ENCODE results near the gene GGT5.
"Not testable (repeated sequence)": the region's sequence is repeated elsewhere in the genome, so short reads cannot be mapped to it uniquely, and the experiment has no call there.

Gene GGT5

DNA sequence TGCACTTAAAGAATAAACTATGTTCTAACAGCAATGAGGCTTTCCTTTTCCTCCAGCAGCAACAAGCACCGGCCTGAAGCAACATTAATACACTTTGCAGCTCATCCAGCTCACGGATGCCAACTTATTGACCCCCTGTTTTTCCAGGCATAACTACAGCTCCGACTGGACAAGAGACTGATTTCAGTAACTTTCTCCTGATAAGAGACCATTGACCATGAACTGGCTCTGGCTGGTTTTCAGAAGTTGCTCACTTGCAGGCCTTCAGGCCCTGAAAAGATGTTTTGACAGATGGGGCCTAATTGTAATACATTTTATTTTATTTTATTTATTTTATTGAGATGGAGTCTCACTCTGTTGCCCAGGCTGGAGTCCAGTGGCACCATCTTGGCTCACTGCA lies 27.5 kb downstream of the GGT5 start:
- Histone ChIP-seq H3K4me3 (replicated peaks; ENCODE audit: insufficient read depth, low read length) (no peak overlapping the region), H3K27ac (replicated peaks) (no peak overlapping the region), H3K27me3 (ENCODE audit: insufficient read depth, poor library complexity, severe bottlenecking) (no peaks in the 10 kb centered on the region)
- no peak for DNase-seq (ENCODE audit: low read depth in 1 of 2, low spot score in 1 of 2)
- TF ChIP-seq POLR2AphosphoS5 (IDR thresholded peaks at IDR 0.05; ENCODE audit: low read depth) (no peak), SPI1 (IDR thresholded peaks at IDR 0.05; ENCODE audit: borderline replicate concordance, low read depth) (no peak), GABPA (IDR thresholded peaks at IDR 0.05; ENCODE audit: low read depth) (no peak)
- TF ChIP-seq, protein P1, sequence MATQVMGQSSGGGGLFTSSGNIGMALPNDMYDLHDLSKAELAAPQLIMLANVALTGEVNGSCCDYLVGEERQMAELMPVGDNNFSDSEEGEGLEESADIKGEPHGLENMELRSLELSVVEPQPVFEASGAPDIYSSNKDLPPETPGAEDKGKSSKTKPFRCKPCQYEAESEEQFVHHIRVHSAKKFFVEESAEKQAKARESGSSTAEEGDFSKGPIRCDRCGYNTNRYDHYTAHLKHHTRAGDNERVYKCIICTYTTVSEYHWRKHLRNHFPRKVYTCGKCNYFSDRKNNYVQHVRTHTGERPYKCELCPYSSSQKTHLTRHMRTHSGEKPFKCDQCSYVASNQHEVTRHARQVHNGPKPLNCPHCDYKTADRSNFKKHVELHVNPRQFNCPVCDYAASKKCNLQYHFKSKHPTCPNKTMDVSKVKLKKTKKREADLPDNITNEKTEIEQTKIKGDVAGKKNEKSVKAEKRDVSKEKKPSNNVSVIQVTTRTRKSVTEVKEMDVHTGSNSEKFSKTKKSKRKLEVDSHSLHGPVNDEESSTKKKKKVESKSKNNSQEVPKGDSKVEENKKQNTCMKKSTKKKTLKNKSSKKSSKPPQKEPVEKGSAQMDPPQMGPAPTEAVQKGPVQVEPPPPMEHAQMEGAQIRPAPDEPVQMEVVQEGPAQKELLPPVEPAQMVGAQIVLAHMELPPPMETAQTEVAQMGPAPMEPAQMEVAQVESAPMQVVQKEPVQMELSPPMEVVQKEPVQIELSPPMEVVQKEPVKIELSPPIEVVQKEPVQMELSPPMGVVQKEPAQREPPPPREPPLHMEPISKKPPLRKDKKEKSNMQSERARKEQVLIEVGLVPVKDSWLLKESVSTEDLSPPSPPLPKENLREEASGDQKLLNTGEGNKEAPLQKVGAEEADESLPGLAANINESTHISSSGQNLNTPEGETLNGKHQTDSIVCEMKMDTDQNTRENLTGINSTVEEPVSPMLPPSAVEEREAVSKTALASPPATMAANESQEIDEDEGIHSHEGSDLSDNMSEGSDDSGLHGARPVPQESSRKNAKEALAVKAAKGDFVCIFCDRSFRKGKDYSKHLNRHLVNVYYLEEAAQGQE (IDR thresholded peaks at IDR 0.05; ENCODE audit: insufficient replicate concordance, low read depth): no peak
- TF ChIP-seq, protein P2, sequence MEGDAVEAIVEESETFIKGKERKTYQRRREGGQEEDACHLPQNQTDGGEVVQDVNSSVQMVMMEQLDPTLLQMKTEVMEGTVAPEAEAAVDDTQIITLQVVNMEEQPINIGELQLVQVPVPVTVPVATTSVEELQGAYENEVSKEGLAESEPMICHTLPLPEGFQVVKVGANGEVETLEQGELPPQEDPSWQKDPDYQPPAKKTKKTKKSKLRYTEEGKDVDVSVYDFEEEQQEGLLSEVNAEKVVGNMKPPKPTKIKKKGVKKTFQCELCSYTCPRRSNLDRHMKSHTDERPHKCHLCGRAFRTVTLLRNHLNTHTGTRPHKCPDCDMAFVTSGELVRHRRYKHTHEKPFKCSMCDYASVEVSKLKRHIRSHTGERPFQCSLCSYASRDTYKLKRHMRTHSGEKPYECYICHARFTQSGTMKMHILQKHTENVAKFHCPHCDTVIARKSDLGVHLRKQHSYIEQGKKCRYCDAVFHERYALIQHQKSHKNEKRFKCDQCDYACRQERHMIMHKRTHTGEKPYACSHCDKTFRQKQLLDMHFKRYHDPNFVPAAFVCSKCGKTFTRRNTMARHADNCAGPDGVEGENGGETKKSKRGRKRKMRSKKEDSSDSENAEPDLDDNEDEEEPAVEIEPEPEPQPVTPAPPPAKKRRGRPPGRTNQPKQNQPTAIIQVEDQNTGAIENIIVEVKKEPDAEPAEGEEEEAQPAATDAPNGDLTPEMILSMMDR (IDR thresholded peaks at IDR 0.05; ENCODE audit: insufficient read depth, low read length): no peak

DNA sequence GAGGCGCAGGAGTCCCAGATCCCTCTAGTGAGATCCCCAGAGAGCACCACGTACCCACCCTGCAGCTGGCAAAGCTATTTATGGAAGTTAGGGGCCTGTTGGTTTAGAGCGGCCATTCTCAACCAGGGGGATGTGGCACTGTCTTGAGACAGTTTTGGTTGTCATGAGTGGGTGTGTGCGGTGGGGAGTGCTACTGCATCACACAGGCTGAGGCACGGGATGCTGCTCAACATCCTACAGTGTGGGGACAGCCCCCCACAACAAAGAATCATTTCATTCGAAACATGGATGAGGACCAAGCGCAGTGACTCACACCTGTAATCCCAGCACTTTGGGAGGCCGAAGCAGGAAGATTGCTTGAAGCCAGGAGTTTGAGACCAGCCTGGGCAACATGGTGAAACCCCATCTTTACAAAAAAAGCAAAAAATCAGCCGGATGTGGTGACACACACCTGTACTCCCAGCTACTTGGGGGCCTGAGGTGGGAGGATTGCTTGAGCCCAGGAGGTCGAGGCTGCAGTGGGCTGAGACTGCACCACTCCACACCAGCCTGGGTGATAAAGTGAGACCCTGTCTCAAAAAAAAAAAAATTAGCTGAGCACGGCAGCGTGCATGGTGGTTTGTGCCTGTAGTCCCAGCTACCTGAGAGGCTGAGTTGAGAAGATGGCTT lies 28.2 kb downstream of the GGT5 start:
- no peak for DNase-seq (ENCODE audit: low read depth in 1 of 2, low spot score in 1 of 2)
- H3K4me3 ChIP-seq (replicated peaks; ENCODE audit: insufficient read depth, low read length): no peak overlapping the region
- H3K27me3 ChIP-seq (ENCODE audit: insufficient read depth, poor library complexity, severe bottlenecking): no peaks in the 10 kb centered on the region
- no peak for TF ChIP-seq GABPA (IDR thresholded peaks at IDR 0.05; ENCODE audit: low read depth)
- TF ChIP-seq, protein P2 (IDR thresholded peaks at IDR 0.05; ENCODE audit: insufficient read depth, low read length): no peak
- TF ChIP-seq, protein P1 (IDR thresholded peaks at IDR 0.05; ENCODE audit: insufficient replicate concordance, low read depth): no peak
- TF ChIP-seq POLR2AphosphoS5 (IDR thresholded peaks at IDR 0.05; ENCODE audit: low read depth): no peak
- no peak for TF ChIP-seq SPI1 (IDR thresholded peaks at IDR 0.05; ENCODE audit: borderline replicate concordance, low read depth)
- H3K27ac ChIP-seq (replicated peaks): no peak overlapping the region

DNA sequence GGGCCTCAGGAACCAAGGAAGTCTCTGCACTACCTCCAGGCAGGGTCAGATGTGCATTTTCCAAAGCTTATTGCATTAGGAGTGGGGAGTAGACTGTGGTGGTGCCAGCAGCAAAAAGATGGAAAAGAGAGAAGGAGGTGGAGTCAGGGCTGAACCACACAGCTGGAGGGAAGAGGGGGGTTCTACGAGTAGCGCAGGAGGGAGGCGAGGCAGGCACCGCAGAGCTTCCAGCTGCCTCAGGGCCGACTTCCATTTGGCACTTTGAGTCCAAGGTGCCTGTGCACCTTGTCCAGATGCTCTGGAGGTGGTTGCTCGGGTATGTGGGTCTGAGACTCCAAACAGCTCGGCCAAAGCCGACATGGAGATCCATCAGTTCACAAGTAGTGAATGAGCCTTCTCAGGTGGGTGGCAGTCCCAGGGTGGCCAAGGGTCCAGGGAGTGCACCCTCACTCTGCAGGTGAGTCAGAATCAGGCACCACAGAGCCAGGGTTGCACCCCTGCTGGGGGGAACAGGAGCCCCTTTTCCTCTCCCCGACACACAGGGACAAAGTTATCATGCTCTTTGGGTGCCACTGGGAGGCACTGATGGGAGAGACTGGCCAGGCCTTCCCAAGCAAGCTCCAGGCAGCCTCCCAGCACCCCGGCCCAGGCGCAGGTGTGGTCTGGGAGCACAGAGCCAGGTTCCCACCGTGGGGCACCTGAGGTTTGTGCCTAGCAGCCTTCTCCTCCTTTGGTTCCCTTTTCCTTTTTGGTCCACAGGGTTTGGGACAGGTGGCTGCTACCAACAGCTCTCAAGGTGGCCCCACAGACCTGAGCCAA lies 30.2 kb downstream of the GGT5 start:
- Histone ChIP-seq H3K4me3 (replicated peaks; ENCODE audit: insufficient read depth, low read length) (no peak overlapping the region), H3K27me3 (ENCODE audit: insufficient read depth, poor library complexity, severe bottlenecking) (no peaks in the 10 kb centered on the region), H3K27ac (replicated peaks) (no peak overlapping the region)
- TF ChIP-seq, protein P1 (IDR thresholded peaks at IDR 0.05; ENCODE audit: insufficient replicate concordance, low read depth): no peak
- no peak for TF ChIP-seq SPI1 (IDR thresholded peaks at IDR 0.05; ENCODE audit: borderline replicate concordance, low read depth)
- no peak for TF ChIP-seq GABPA (IDR thresholded peaks at IDR 0.05; ENCODE audit: low read depth)
- TF ChIP-seq, protein P2 (IDR thresholded peaks at IDR 0.05; ENCODE audit: insufficient read depth, low read length): no peak
- TF ChIP-seq POLR2AphosphoS5 (IDR thresholded peaks at IDR 0.05; ENCODE audit: low read depth): no peak
- no peak for DNase-seq (ENCODE audit: low read depth in 1 of 2, low spot score in 1 of 2)

DNA sequence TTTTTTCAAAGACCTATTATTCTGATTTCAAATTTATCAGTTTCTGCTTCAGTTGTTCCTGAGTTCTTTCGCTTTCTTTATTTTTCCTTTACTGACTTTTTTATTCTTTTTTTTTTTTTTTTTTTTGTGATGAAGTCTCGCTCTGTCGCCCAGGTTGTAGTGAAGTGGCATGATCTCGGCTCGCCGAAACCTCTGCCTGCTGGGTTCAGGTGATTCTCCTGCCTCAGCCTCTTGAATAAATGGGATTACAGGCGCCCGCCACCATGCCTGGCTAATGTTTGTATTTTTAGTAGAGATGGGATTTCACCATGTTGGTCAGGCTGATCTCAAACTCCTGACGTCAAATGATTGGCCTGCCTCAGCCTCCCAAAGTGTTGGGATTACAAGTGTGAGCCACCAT lies 31.8 kb downstream of the GGT5 start:
- DNase-seq (ENCODE audit: low read depth in 1 of 2, low spot score in 1 of 2); H3K4me3 ChIP-seq (replicated peaks; ENCODE audit: insufficient read depth, low read length); H3K27ac ChIP-seq (replicated peaks); H3K27me3 ChIP-seq (ENCODE audit: insufficient read depth, poor library complexity, severe bottlenecking): not testable (repeated sequence)

DNA sequence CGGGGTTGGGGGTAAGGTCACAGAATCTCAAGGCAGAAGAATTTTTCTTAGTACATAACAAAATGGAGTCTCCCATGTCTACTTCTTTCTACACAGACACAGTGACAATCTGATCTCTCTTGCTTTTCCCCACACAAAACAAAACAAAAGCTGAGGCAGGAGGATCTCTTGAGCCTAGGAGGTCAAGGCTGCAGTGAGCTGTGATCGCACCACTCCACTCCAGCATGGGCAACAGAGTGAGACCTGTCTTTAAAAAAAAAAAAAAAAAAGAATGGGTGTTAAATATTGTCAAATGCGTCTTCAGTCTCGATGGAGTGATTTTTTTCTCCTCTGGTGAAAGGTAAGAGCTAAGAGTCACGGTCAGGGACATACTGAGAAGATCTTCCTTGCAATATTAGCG lies 33.2 kb downstream of the GGT5 start:
- not testable (repeated sequence) for H3K4me3 ChIP-seq (replicated peaks; ENCODE audit: insufficient read depth, low read length); H3K27ac ChIP-seq (replicated peaks); H3K27me3 ChIP-seq (ENCODE audit: insufficient read depth, poor library complexity, severe bottlenecking); DNase-seq (ENCODE audit: low read depth in 1 of 2, low spot score in 1 of 2)

Measured in HL-60 (cell line).